Measurements from ENCODE around the gene MIB1. TPM values are rescaled to one million over a fixed set of nuclear protein-coding genes. Genes with fewer than 3 reads are reported as not detected.

The MIB1 gene
- total and polyA plus RNA-seq, 9 of the 15 experiments (the other 6 are each of a cell fraction or from before 2014, with no cell fraction given) = 7.2 to 43.8 (median 23.2) TPM

GRCh38 chr18:21820033-21820810 lies 79.6 kb downstream of the MIB1 start (continued):
- no peak for TF ChIP-seq SMAD4 (CRISPR knock-in tag; conservative IDR thresholded peaks at IDR 0.05)
- no peak for TF ChIP-seq DPF2 (IDR thresholded peaks at IDR 0.05)
- TF ChIP-seq MAFK (IDR thresholded peaks at IDR 0.05; ENCODE audit: low read length) = peak; percentile 23; the same call in 1 of the 2 replicates
- TF ChIP-seq BRD9 (IDR thresholded peaks at IDR 0.05; ENCODE audit: low read depth, partially characterized antibody) = no peak
- TF ChIP-seq, protein P1, sequence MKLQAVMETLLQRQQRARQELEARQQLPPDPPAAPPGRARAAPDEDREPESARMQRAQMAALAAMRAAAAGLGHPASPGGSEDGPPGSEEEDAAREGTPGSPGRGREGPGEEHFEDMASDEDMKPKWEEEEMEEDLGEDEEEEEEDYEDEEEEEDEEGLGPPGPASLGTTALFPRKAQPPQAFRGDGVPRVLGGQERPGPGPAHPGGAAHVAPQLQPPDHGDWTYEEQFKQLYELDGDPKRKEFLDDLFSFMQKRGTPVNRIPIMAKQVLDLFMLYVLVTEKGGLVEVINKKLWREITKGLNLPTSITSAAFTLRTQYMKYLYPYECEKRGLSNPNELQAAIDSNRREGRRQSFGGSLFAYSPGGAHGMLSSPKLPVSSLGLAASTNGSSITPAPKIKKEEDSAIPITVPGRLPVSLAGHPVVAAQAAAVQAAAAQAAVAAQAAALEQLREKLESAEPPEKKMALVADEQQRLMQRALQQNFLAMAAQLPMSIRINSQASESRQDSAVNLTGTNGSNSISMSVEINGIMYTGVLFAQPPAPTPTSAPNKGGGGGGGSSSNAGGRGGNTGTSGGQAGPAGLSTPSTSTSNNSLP (IDR thresholded peaks at IDR 0.05; ENCODE audit: borderline replicate concordance, low read depth, low read length) = no peak
- TF ChIP-seq ZMIZ1 (IDR thresholded peaks at IDR 0.05; ENCODE audit: low read depth in 2 of 2, low read length in 2 of 2) = no peak
- TF ChIP-seq YBX1 (IDR thresholded peaks at IDR 0.05) = no peak
- TF ChIP-seq ZNF316 (IDR thresholded peaks at IDR 0.05) = peak; percentile 67
- no peak for TF ChIP-seq ZZZ3 (IDR thresholded peaks at IDR 0.05)
- no peak for TF ChIP-seq YY1 (IDR thresholded peaks at IDR 0.05; ENCODE audit: borderline replicate concordance in 1 of 3, control insufficient read depth in 1 of 3, extremely low read depth in 1 of 3, insufficient read depth in 3 of 3, insufficient read length in 1 of 3, insufficient replicate concordance in 2 of 3, low read depth in 1 of 3, low read length in 2 of 3)
- no peak for TF ChIP-seq CREB1 (IDR thresholded peaks at IDR 0.05)
- TF ChIP-seq CREB1 (CRISPR knock-in tag; IDR thresholded peaks at IDR 0.05) = no peak
- TF ChIP-seq ZNF511 (CRISPR knock-in tag; IDR thresholded peaks at IDR 0.05) = no peak
- no peak for TF ChIP-seq XRCC3 (IDR thresholded peaks at IDR 0.05)
- no peak for TF ChIP-seq TOE1 (IDR thresholded peaks at IDR 0.05; ENCODE audit: borderline replicate concordance)
- TF ChIP-seq TOE1 (CRISPR knock-in tag; IDR thresholded peaks at IDR 0.05; ENCODE audit: borderline replicate concordance, low read depth) = no peak
- no peak for TF ChIP-seq E2F3 (CRISPR knock-in tag; IDR thresholded peaks at IDR 0.05)
- TF ChIP-seq RAD51 (IDR thresholded peaks at IDR 0.05; ENCODE audit: borderline replicate concordance, low read depth) = no peak
- TF ChIP-seq MTA1 (IDR thresholded peaks at IDR 0.05; ENCODE audit: borderline replicate concordance) = no peak
- no peak for TF ChIP-seq GTF3C2 (IDR thresholded peaks at IDR 0.05; ENCODE audit: borderline replicate concordance, extremely low read depth, insufficient read length)
